ENCODE results near the gene THAP9.

DNA sequence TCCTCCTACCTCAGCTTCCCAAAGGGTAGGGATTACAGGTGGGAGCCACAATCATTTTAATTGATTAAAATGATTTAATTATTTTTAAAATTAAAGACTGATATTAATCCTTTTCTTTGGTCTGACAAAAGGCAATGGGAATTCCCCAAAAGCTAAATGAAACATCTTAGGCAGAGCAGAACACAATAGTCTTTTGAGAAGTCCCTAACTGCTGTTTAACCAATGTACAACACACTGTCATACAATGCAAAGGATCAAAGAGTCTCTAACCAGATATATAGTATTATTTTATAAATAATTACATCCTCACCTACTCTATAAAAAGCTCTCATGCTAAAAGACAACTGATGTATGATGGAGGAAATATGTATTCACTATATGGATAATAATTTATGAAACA lies 47.0 kb downstream of the THAP9 start:
- TF ChIP-seq, protein P1, sequence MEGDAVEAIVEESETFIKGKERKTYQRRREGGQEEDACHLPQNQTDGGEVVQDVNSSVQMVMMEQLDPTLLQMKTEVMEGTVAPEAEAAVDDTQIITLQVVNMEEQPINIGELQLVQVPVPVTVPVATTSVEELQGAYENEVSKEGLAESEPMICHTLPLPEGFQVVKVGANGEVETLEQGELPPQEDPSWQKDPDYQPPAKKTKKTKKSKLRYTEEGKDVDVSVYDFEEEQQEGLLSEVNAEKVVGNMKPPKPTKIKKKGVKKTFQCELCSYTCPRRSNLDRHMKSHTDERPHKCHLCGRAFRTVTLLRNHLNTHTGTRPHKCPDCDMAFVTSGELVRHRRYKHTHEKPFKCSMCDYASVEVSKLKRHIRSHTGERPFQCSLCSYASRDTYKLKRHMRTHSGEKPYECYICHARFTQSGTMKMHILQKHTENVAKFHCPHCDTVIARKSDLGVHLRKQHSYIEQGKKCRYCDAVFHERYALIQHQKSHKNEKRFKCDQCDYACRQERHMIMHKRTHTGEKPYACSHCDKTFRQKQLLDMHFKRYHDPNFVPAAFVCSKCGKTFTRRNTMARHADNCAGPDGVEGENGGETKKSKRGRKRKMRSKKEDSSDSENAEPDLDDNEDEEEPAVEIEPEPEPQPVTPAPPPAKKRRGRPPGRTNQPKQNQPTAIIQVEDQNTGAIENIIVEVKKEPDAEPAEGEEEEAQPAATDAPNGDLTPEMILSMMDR (IDR thresholded peaks at IDR 0.05) = no peak
- no peak for TF ChIP-seq POLR2A (IDR thresholded peaks at IDR 0.05)
